Activated CD8-positive, alpha-beta memory T cell treated with anti-CD3 and anti-CD28 coated beads, Interleukin-2, amount 50 U/mL, for 48 hours (primary cell): ENCODE results near the gene GNG3.
"Not testable (repeated sequence)": the region's sequence is repeated elsewhere in the genome, so short reads cannot be mapped to it uniquely, and the experiment has no call there.

Experiments
- DNase-seq: peaks from one replicate; pipeline ENCODE4 v3.0.0-alpha.2; 2020

The GNG3 gene

DNA sequence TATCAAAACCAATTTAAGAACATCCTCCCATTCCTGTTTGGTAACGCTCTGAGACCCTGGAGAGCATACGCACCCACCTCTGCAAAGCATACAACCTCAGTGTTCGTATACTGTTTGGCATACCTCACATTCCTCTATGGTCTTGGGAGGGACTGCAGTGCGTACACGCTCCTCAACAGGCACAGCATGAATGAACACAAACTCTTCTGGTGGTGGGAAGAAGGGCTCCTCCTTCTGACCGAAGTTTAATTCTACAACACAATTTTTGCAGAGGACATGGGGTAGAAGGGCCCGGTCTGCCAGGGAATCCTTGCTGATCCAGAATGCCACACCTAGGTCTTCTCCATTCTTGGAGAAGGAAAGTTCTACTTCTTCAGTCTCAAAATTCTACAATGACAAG, 14.5 kb downstream of the GNG3 start:
- DNase-seq = no peak

DNA sequence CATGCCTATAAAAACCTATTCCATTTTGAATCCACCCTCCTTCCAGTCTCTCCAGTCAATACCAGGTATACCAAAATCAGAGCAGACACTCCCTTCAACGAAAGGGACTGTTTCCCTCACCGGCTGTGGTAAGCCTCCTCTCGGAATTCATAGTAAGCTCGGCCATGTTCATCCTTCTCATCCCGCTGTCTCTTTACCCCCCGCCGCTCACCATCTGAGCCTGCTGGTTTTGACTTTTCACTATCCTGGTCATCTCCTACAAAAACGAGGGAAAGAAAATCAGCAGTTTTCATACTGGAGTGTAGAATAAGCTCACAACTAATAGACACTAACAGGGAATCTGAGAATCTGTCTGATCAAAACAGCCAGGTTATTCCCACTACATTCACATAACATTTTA, 16.7 kb downstream of the GNG3 start:
- DNase-seq = no peak

DNA sequence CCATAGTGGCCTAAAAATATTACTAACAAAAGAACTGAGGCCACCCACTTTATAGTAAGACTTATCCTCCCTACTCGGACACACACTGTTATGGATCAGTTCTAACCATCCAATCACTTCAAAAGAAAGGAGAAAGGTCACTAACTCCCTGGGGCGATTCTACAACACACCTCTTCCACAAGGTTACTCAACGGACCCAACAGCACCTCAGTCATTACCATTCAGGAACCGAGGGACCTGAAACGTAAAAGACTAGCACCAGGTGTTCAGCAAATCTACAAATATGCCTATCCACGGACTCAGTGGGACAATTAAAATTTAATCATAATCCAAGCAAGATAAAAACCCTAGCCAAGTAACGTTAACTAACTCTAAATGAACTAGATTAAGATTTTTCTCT, 18.2 kb downstream of the GNG3 start:
- no peak for DNase-seq

GRCh38 chr11:62726156-62726914, 18.9 kb downstream of the GNG3 start:
- DNase-seq = peak; percentile 65

GRCh38 chr11:62726915-62727164, 19.4 kb downstream of the GNG3 start:
- DNase-seq = no peak

GRCh38 chr11:62727165-62727871, 19.8 kb downstream of the GNG3 start, which contains the start of gene HNRNPUL2:
HNRNPUL2 (minus strand) TSS chr11:62727457; CDS start chr11:62727156, 301 bp downstream.
- DNase-seq = peak; percentile 99

- peak; percentile 83 for DNase-seq
Observed at GRCh38 chr11:62727872-62728170, 20.3 kb downstream of the GNG3 start.

DNA sequence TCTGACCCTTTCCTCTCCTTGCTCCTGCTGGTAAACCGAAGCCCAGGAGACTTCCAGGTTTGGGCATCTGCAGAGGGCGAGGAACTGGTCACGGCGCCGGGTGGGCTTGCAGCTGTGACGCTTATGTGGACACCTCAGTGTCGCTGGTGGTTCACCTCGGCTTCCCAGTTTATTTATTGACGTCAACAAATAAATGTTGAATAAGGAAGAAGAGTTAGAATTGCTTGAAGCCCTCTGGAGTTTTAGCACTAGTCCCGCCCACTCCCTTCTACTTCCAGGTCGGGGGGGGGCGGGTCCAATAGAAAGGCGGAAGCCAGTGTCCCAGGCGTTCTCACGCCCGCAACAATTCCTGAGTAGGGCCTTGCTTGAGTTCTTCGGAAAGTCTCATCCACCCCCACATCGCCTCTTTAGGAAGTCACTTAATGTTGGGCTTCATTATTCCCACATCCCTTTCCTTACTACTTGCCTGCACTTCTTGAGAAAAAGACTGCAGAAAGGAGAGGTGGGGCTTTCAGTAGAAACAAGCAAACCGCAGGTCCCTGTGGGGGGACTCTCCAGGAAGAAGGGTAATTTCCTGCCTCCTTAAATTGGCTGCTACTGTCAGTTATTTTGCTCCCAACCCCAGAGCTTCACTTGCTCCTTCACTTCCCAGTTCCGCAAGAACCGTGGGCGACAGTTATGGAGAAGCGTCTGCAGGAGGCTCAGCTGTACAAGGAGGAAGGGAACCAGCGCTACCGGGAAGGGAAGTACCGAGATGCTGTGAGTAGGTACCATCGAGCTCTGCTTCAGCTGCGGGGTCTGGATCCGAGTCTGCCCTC, 20.9 kb downstream of the GNG3 start, which contains the start of gene TTC9C:
Gene TTC9C (plus strand): TSS at position 316 of the 818 bp plus-strand sequence. CDS start 363 bp downstream, at position 679.
- DNase-seq = peak; percentile 85

DNA sequence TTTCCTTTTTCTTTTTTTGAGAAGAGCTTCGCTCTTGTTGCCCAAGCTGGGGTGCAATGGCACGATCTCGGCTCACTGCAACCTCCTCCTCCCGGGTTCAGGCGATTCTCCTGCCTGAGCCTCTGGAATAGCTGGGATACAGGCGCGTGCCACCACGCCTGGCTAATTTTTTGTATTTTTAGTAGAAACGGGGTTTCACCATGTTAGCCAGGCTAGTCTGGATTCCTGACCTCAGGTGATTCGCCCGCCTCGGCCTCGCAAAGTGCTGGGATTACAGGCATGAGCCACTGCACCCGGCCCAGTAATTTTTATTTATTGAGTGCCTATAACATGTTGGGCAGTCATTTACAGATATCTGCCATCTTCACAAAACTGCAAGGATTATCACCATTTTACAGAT, 22.6 kb downstream of the GNG3 start:
- not testable (repeated sequence) for DNase-seq

- no peak for DNase-seq
Observed at GRCh38 chr11:62732830-62733229, 25.4 kb downstream of the GNG3 start.

GRCh38 chr11:62737196-62737595, 29.7 kb downstream of the GNG3 start:
- no peak for DNase-seq

GRCh38 chr11:62747475-62748160, 40.1 kb downstream of the GNG3 start:
- no peak for DNase-seq

DNA sequence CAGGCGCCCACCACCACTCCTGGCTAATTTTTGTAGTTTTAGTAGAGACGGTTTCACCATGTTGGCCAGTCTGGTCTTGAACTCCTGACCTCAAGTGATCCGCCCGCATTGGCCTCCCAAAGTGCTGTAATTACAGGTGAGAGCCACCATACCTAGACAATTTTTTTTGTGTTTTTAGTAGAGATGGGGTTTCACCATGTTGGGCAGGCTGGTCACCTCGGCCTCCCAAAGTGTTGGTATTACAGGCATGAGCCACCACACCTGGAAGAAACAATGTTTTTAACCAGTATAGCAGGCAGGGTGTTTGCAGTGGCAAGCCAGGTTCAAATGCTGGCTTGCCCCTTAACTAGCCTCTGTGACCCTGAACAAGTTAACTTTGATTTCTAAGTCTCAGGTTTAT, 42.5 kb downstream of the GNG3 start:
- not testable (repeated sequence) for DNase-seq

- no peak for DNase-seq
Observed at GRCh38 chr11:62752177-62752785, 44.8 kb downstream of the GNG3 start.

- no peak for DNase-seq
Observed at GRCh38 chr11:62752994-62753735, 45.7 kb downstream of the GNG3 start.

- DNase-seq = peak; percentile 97
Observed at GRCh38 chr11:62753736-62754603, 46.5 kb downstream of the GNG3 start, which contains the start of gene ZBTB3. ZBTB3 (minus strand) TSS chr11:62754160; CDS start chr11:62753664, 496 bp downstream.

DNA sequence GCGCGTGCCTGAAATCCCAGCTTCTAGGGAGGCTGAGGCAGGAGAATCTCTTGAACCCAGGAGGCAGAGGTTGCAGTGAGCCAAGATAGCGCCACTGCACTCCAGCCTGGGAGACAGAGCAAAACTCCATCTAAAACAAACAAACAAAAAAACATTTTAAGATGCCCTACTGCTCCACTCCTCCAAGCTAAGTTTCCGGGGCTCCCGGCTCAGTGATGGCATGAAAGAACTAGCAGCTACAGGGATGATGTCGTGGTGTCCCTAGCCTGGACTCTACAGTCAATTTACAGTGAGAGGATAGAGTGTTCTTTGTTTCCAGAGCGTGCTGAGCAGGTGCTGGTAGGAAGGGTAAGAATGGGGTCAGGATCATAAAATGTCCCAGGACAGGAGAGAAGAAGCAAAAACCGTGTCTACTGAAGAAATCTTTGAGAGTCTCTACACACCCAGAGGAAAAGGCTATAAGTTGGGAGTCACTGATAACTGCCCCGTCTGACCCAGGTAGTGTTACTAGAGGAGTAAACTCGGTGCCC, 47.7 kb downstream of the GNG3 start:
- no peak for DNase-seq

DNA sequence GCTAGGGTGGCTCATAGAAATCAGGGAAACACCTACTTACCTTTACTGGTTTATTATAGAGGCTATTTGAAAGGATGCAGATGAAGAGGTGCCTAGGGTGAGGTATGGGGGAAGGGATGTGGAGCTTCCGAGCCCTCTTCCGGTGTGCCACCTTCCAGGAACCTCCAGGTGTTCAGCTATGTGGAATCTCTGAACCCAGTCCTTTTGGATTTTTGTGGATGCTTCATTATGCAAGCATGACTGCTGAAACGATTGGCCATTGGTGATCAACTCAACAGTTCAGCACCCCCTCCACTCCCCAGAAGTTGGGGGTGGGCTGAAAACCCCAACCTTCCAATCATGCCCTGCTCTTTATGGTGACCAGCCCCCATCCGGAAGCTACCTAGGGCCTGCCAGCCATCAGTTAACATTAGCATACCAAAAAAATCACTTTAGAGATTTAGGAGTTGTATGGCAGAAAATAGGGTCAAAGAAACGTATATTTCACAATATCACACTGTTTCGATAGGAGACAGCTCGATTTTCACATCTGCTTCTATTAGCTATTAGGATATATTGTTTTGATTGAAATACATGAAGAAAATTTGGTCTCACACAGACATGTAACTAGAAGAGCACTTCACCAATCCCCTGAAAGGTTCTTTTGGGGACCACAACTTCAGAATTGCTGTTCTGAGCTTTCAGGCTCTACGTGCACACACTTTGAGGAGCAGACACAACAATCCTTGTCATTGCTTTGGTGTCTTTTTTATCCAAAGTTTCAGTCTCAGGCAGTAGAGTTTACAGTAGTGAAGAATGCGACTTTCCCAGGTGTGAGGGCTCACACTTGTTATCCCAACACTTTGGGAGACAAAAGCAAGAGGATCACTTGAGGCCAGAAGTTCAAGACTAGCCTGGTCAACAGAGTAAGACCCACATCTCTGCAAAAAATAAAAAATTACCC, 50.6 kb downstream of the GNG3 start:
- DNase-seq = no peak
